WTC11 (cell line): ENCODE data around the gene METRN. TPM values are rescaled to one million over a fixed set of nuclear protein-coding genes. Genes with fewer than 3 reads are reported as not detected.
"Not testable (repeated sequence)": the region's sequence is repeated elsewhere in the genome, so short reads cannot be mapped to it uniquely, and the experiment has no call there.

Source experiments
- ATAC-seq: fragments of 200-7000 bp; cut with Tn5 transposase; 2 replicates; pipeline ENCODE4 v1.10.0; 2021; ENCODE audit warnings: mild to moderate bottlenecking, moderate library complexity
- CTCF ChIA-PET: fragments of 300-600 bp; sonication (Branson Sonifier 250); formaldehyde crosslinking; loops from one replicate; lab custom pipeline; 2021; ENCODE audit warnings: antibody characterized with exemption; lab: Charles Lee
- POLR2A ChIA-PET: fragments of 350-600 bp; sonication (Branson Sonifier 250); formaldehyde crosslinking; loops from one replicate; lab custom pipeline; 2021; ENCODE audit warnings: antibody characterized with exemption; lab: Charles Lee
- DNase-seq: peaks from one replicate; pipeline ENCODE4 v3.0.0; 2021; ENCODE audit warnings: low spot score
- H3K27ac Mint-ChIP-seq: 2 replicates; pipeline ENCODE4 v1.8.0; 2021; ENCODE audit warnings: mixed read lengths
- H3K27me3 Mint-ChIP-seq: 2 replicates; pipeline ENCODE4 v1.8.0; 2021; ENCODE audit warnings: low read depth, mild to moderate bottlenecking, moderate library complexity, mixed read lengths
- H3K36me3 Mint-ChIP-seq: 2 replicates; pipeline ENCODE4 v1.8.0; 2021; ENCODE audit warnings: mixed read lengths
- H3K4me1 Mint-ChIP-seq: 2 replicates; pipeline ENCODE4 v1.8.0; 2022; ENCODE audit warnings: mixed read lengths
- H3K4me3 Mint-ChIP-seq: 2 replicates; pipeline ENCODE4 v1.8.0; 2021; ENCODE audit warnings: mild to moderate bottlenecking, moderate library complexity, mixed read lengths
- H3K9me3 Mint-ChIP-seq: 2 replicates; pipeline ENCODE4 v1.8.0; 2021; ENCODE audit warnings: mixed read lengths
- CREM ChIP-seq: sonication (generic); formaldehyde crosslinking; IDR thresholded peaks from 2 replicates; pipeline ENCODE4 v1.8.1; 2022; ENCODE audit warnings: mild to moderate bottlenecking, missing genetic modification reagents, moderate library complexity
- CTCF ChIP-seq: fragments of 200-600 bp; IDR thresholded peaks from 2 replicates; pipeline ENCODE4 v1.8.0; 2022; ENCODE audit warnings: antibody characterized with exemption
- HMGA2 ChIP-seq: fragments of 250-450 bp; sonication (Bioruptor Pico); IDR thresholded peaks from 2 replicates; pipeline ENCODE4 v1.4.0; 2021; ENCODE audit warnings: mild to moderate bottlenecking, moderate library complexity
- HMGXB4 ChIP-seq: sonication (generic); formaldehyde crosslinking; IDR thresholded peaks from 2 replicates; pipeline ENCODE4 v1.8.1; 2023; ENCODE audit warnings: mild to moderate bottlenecking, moderate library complexity, missing genetic modification reagents
- MAX ChIP-seq: sonication (generic); formaldehyde crosslinking; IDR thresholded peaks from 2 replicates; pipeline ENCODE4 v1.8.0; 2022; ENCODE audit warnings: mild to moderate bottlenecking, missing genetic modification reagents
- PREB ChIP-seq: sonication (generic); formaldehyde crosslinking; IDR thresholded peaks from 2 replicates; pipeline ENCODE4 v1.8.1; 2022; ENCODE audit warnings: mild to moderate bottlenecking, missing genetic modification reagents, moderate library complexity, borderline replicate concordance
- USF1 ChIP-seq: sonication (generic); formaldehyde crosslinking; IDR thresholded peaks from 2 replicates; pipeline ENCODE4 v1.8.0; 2022; ENCODE audit warnings: mild to moderate bottlenecking, missing genetic modification reagents
- ZNF423 ChIP-seq: fragments of 250-450 bp; sonication (Bioruptor Pico); IDR thresholded peaks from 2 replicates; pipeline ENCODE4 v2.1.2; 2022; ENCODE audit warnings: mild to moderate bottlenecking, moderate library complexity
- total RNA-seq: library from RNA; stranded (reverse); gene quantifications from 3 replicates; pipeline ENCODE4 v1.2.3, GENCODE V29; 2021

METRN gene
- total RNA-seq, 1 experiment from 2014 or later = 30.9 TPM

GRCh38 chr16:710500-711075 is 4.3 kb upstream of the METRN start (continued):
- no peak for TF ChIP-seq CREM (CRISPR knock-in tag)
- TF ChIP-seq, all 79 proteins: peak for 0

GRCh38 chr16:711084-711483 is 3.8 kb upstream of the METRN start:
- no peaks in the 10 kb centered on the region for H3K36me3 Mint-ChIP-seq
- TF ChIP-seq HMGXB4 (CRISPR knock-in tag) (no peak), PREB (CRISPR knock-in tag) (no peak)
- peaks cover 2% of the 10 kb centered on the region for H3K4me1 Mint-ChIP-seq
- CTCF ChIA-PET = interaction anchor here (1.3 to 8.8 kb wide), 7 partner anchors 9 to 89 kb away, joined by 3 to 90 read pairs (median 10); partner anchors contain the start of genes ANTKMT, CCDC78, CHTF18 and GNG13
- POLR2A ChIA-PET = interaction anchor here (0.5 kb wide), 1 partner anchor 14 kb away, joined by 3 read pairs; no protein-coding TSS in a partner anchor
- H3K27me3 Mint-ChIP-seq = peaks cover 64% of the 10 kb centered on the region
- no peak for DNase-seq
- no peaks in the 10 kb centered on the region for H3K9me3 Mint-ChIP-seq
- H3K4me3 Mint-ChIP-seq = no peak overlapping the region
- H3K27ac Mint-ChIP-seq = no peak overlapping the region
- no peak for ATAC-seq

GRCh38 chr16:711548-712320 is 3.2 kb upstream of the METRN start:
- CTCF ChIA-PET = interaction anchor here (0.9 to 8.8 kb wide), 23 partner anchors 8 to 346 kb away, joined by 3 to 90 read pairs (median 6); partner anchors contain the start of genes ANTKMT, CCDC78, CHTF18 and CIAO3
- Mint-ChIP-seq H3K27ac (no peak overlapping the region), H3K4me3 (no peak overlapping the region), H3K4me1 (peaks cover 7% of the 10 kb centered on the region), H3K36me3 (no peaks in the 10 kb centered on the region), H3K9me3 (no peaks in the 10 kb centered on the region), H3K27me3 (peaks cover 62% of the 10 kb centered on the region)
- TF ChIP-seq HMGA2 (CRISPR knock-in tag) = no peak
- 0 out of 2 replicates have a peak, but pooled peaks have one; percentile 34 for TF ChIP-seq ZNF423 (CRISPR knock-in tag)
- peak; percentile 28; the same call in 1 of the 2 replicates for TF ChIP-seq MAX (CRISPR knock-in tag)
- TF ChIP-seq USF1 (CRISPR knock-in tag) = no peak
- peak; percentile 96 for TF ChIP-seq CTCF
- DNase-seq (peak; percentile 90), ATAC-seq (peak; percentile 58)
- POLR2A ChIA-PET = interaction anchor here (0.7 kb wide), 1 partner anchor 74 kb away, joined by 3 read pairs; no protein-coding TSS in a partner anchor

GRCh38 chr16:712740-713250 is 2.1 kb upstream of the METRN start:
- peak; percentile 44 for TF ChIP-seq CTCF
- H3K27me3 Mint-ChIP-seq = peaks cover 51% of the 10 kb centered on the region
- H3K36me3 Mint-ChIP-seq, H3K9me3 Mint-ChIP-seq, H3K4me1 Mint-ChIP-seq, ATAC-seq, H3K4me3 Mint-ChIP-seq, POLR2A ChIA-PET: not testable (repeated sequence)
- DNase-seq = peak; percentile 86
- H3K27ac Mint-ChIP-seq = peak overlapping the region; percentile 34
- CTCF ChIA-PET = interaction anchor here (0.9 to 8.8 kb wide), 18 partner anchors 8 to 345 kb away, joined by 3 to 90 read pairs (median 6); partner anchors contain the start of genes ANTKMT, CCDC78, CHTF18 and CIAO3
